Osteocyte (in vitro differentiated cells): ENCODE results near the gene GCLM. TPM values are rescaled to one million over a fixed set of nuclear protein-coding genes. Genes with fewer than 3 reads are reported as not detected.

ENCODE experiments used
- DNase-seq: peaks from one replicate; pipeline ENCODE4 v3.0.0; 2021; ENCODE audit warnings: mixed read lengths; ENCODE audit not compliant: unreplicated experiment; ENCODE audit errors: extremely low spot score
- H3K27ac Mint-ChIP-seq: one replicate; pipeline ENCODE4 v1.8.0; 2021; ENCODE audit warnings: mild to moderate bottlenecking, mixed read lengths; ENCODE audit not compliant: unreplicated experiment
- H3K27me3 Mint-ChIP-seq: one replicate; pipeline ENCODE4 v1.8.0; 2021; ENCODE audit warnings: mixed read lengths; ENCODE audit not compliant: unreplicated experiment
- H3K36me3 Mint-ChIP-seq: one replicate; pipeline ENCODE4 v1.8.0; 2021; ENCODE audit warnings: mixed read lengths; ENCODE audit not compliant: unreplicated experiment
- H3K4me1 Mint-ChIP-seq: one replicate; pipeline ENCODE4 v1.8.0; 2021; ENCODE audit warnings: mixed read lengths; ENCODE audit not compliant: unreplicated experiment
- H3K4me3 Mint-ChIP-seq: one replicate; pipeline ENCODE4 v1.8.0; 2021; ENCODE audit warnings: mild to moderate bottlenecking, moderate library complexity, mixed read lengths; ENCODE audit not compliant: unreplicated experiment
- H3K9me3 Mint-ChIP-seq: one replicate; pipeline ENCODE4 v1.8.0; 2021; ENCODE audit warnings: mixed read lengths; ENCODE audit not compliant: unreplicated experiment
- total RNA-seq: library from RNA; stranded (reverse); gene quantifications from 2 replicates; pipeline ENCODE4 v1.2.1, GENCODE V29; 2021
- TF ChIP-seq, protein P1 (sequence below): fragments of 200-600 bp; sonication (generic); IDR thresholded peaks from 2 replicates; pipeline ENCODE4 v1.5.0; 2021; ENCODE audit warnings: antibody characterized with exemption, mild to moderate bottlenecking, moderate library complexity

The GCLM gene
- total RNA-seq, 1 donor from 2014 or later, result 17.5 TPM

DNA sequence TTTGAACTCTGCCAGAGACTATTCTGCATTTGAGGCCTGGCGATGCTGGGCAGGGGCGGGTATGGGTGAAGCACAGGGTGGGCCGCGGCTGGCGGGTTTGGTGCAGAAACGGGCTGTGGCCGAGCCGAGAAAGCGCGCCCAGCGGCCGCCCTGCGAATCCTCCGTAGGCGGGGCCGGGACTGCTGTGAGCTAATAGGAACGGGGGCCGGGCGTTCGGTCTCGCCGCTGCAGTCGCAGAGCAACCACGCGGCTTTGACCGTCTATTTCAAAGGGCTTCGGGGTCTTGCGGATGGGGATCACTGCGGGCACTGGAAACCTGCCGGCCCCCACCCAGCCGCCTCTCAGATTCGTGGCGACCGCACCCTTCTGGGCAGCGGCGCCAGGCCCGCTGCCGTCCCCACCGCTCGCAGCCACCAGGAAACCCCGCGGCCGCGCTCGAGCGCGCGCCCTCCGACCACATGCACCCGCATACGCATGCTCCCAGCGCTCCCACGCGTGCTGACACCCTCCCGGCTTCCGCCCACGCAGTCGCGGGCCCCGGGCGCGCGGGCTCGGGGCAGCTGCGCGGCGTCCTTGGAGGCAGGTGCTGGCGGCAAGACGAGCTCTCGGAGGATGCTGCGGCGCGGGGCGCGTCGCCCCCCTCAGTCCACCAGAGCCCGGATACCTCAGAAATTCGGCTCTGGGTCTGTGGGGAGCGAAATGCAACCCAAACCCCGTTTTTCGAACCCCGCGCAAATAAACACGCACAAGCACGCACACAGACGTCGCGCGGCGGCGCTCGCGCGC lies 62.8 kb downstream of the GCLM start:
- TF ChIP-seq, protein P1, sequence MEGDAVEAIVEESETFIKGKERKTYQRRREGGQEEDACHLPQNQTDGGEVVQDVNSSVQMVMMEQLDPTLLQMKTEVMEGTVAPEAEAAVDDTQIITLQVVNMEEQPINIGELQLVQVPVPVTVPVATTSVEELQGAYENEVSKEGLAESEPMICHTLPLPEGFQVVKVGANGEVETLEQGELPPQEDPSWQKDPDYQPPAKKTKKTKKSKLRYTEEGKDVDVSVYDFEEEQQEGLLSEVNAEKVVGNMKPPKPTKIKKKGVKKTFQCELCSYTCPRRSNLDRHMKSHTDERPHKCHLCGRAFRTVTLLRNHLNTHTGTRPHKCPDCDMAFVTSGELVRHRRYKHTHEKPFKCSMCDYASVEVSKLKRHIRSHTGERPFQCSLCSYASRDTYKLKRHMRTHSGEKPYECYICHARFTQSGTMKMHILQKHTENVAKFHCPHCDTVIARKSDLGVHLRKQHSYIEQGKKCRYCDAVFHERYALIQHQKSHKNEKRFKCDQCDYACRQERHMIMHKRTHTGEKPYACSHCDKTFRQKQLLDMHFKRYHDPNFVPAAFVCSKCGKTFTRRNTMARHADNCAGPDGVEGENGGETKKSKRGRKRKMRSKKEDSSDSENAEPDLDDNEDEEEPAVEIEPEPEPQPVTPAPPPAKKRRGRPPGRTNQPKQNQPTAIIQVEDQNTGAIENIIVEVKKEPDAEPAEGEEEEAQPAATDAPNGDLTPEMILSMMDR, result peak; percentile 42
- peak overlapping the region; percentile 96 for H3K27ac Mint-ChIP-seq
- DNase-seq, result peak; percentile 94
- no peaks in the 10 kb centered on the region for H3K36me3 Mint-ChIP-seq
- H3K4me1 Mint-ChIP-seq, result peaks cover 19% of the 10 kb centered on the region
- H3K9me3 Mint-ChIP-seq, result no peaks in the 10 kb centered on the region
- H3K4me3 Mint-ChIP-seq, result peak overlapping the region; percentile 97
- no peaks in the 10 kb centered on the region for H3K27me3 Mint-ChIP-seq

DNA sequence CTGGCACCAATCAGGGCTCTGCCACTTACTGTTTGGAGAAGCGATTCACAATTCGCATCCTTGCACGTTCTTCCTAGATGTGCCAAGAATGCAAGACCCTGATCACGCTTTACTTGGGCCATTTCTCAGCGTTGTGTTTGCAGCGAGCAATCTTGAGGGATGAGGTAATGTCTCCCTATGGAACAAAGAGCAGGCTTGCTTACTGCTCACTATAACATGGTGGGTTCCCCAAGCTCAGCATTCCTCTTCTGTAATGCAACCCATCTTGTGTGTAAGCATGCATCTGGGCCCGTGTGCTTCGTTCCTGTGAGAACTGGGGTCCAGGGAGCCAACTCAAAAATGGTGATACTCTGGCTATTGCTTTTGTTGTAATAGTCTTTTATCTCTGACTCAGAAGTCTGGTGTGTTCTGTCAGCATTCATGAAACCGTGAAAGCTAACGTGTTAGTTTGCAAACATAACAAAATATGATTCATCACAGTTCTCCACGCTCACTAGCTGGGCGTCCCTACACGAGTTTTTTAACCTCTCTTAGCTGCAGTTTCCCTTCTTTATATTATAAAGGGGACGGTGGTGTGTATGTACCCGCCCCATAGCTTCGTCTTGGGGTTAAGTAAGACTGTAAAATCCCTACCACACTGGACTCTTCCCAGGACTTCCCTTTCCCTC lies 63.6 kb downstream of the GCLM start:
- no peak for DNase-seq
- no peaks in the 10 kb centered on the region for H3K36me3 Mint-ChIP-seq

DNA sequence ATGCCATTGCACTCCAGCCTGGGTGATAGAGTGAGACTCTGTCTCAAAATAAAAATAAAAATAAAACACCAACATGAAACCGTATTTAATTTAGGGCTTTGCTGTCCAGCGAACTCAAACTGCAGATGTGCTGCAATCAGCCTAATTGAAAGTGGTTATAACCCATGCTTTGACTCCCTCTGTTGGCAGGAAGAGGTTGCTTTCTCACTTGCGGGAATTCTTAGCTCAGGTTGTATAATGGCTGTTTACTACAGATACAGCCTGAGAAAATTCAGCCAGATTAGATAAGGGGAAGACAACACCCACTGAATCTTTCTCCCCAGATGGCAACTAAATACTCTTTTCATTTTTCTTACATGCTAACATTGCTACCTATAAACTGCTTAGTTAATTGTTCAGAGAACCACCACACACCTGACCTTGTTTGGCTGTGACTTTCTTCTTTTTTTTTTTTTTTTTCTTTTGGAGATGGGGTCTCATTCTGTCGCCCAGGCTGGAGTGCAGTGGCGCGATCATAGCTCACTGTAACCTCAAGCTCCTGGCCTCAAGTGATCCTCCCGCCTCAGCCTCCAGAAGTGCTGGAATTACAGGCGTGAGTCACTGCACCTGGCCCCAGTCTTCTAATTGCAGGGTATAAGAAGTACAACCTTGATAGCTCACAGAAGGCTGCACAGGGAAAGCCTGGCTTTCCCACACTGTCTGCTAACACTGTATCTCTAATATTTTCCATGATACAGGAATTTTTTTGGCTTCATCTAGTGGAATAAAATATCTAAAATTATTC lies 64.8 kb downstream of the GCLM start:
- Mint-ChIP-seq H3K27me3 (no peaks in the 10 kb centered on the region), H3K9me3 (no peaks in the 10 kb centered on the region), H3K27ac (peak overlapping the region; percentile 50), H3K4me1 (peaks cover 19% of the 10 kb centered on the region), H3K36me3 (no peaks in the 10 kb centered on the region), H3K4me3 (no peak overlapping the region)
- TF ChIP-seq, protein P1, result peak; percentile 80
- no peak for DNase-seq

More for the DNA sequence above, 63.6 kb downstream of the GCLM start:
- H3K27me3 Mint-ChIP-seq, result no peaks in the 10 kb centered on the region
- H3K27ac Mint-ChIP-seq, result peak overlapping the region; percentile 96
- TF ChIP-seq, protein P1, result no peak
- peak overlapping the region; percentile 97 for H3K4me3 Mint-ChIP-seq
- no peaks in the 10 kb centered on the region for H3K9me3 Mint-ChIP-seq
- peaks cover 19% of the 10 kb centered on the region for H3K4me1 Mint-ChIP-seq

DNA sequence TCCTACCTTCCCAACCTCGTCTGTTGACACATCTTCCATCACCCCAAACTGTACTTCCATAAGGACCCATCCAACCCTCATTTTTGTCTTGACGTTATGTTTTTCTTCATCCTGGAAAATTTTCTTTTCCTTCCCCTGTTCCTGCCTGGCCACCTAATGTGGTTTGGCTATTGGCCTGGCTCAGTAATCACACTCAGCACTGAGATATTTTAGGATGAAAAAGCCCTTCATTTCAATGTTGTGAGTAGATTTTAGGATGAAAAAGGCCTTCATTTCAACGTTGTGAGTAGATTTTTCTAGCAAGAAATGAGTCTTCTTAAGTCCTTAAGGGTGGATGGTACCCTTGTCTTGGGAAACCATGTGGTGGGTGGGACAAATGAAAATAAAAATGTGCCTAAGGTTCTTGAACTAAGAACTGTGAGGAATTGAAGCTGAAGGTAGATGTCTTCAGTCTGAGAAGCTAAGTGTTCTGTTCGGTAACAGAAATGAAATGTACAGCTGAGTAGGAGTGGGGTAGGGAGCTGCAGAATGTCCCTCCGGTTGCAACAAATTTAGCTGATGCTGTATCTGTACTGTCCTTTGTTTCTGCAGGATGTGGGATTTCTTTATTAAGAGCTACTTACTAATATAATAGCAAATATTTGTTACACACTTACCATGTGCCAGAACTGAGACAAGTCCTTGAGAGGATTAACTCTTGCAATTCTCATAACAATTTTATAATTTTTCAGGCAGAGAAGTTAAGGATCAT lies 66.3 kb downstream of the GCLM start:
- H3K4me3 Mint-ChIP-seq, result no peak overlapping the region
- no peaks in the 10 kb centered on the region for H3K36me3 Mint-ChIP-seq
- no peaks in the 10 kb centered on the region for H3K9me3 Mint-ChIP-seq
- DNase-seq, result no peak
- peaks cover 14% of the 10 kb centered on the region for H3K4me1 Mint-ChIP-seq
- TF ChIP-seq, protein P1, result no peak
- H3K27ac Mint-ChIP-seq, result no peak overlapping the region
- H3K27me3 Mint-ChIP-seq, result no peaks in the 10 kb centered on the region
